Lower leg skin (tissue), 4 donors: ENCODE results near the gene TPH2. TPM values are rescaled to one million over a fixed set of nuclear protein-coding genes. Genes with fewer than 3 reads are reported as not detected.

ENCODE experiments used
- DNase-seq, 2 donors: peaks; one replicate each; pipeline ENCODE4 v3.0.0-alpha.2; 2019; ENCODE audit warnings: low spot score in 2 of 2
- H3K4me3 ChIP-seq: fragments of 200-600 bp; sonication (generic); 2 replicates; pipeline ENCODE4 v1.5.1; 2017; ENCODE audit warnings: mild to moderate bottlenecking, low read depth; ENCODE audit not compliant: poor library complexity, severe bottlenecking
- CTCF ChIP-seq, 3 donors: fragments of 450-650 bp; IDR thresholded peaks; one replicate each; pipeline ENCODE4 v1.5.1; 2016; ENCODE audit warnings: antibody characterized with exemption in 3 of 3, mild to moderate bottlenecking in 3 of 3, moderate library complexity in 2 of 3
- POLR2A ChIP-seq, 2 donors: fragments of 450-650 bp; IDR thresholded peaks; one replicate each; pipeline ENCODE4 v1.6.1; 2016 to 2017; ENCODE audit warnings: antibody characterized with exemption in 2 of 2, mild to moderate bottlenecking in 1 of 2, moderate library complexity in 1 of 2
- WGBS, 2 donors: methylation state at CpG; one replicate each; pipeline ENCODE4 v1.1.5; 2018; 5-methylcytosine and 5-hydroxymethylcytosine counted together
- intact Hi-C: fragments of 100-400 bp; cut with DNase I; formaldehyde crosslinking; loops from one replicate; pipeline ENCODE4 v1.15.0; 2023; ENCODE audit warnings: low total_unique reads
- total RNA-seq, 4 donors: library from RNA; depleted of rRNA; stranded (reverse); fragments of >200 nt; gene quantifications; one replicate each; pipeline ENCODE4 v1.1.0, GENCODE V29; 2016

TPH2 gene
- not detected for total RNA-seq

- TF ChIP-seq POLR2A (IDR thresholded peaks at IDR 0.05) = no peak
- no peak for TF ChIP-seq CTCF (IDR thresholded peaks at IDR 0.05)
- no peak for DNase-seq
- intact Hi-C loops = no loop called here
- 16 to 22% methylated on average over 16 of the region's 16 CpGs for WGBS, 2 donors
- H3K4me3 ChIP-seq = no peak within 1 kb of the TSS
Observed at GRCh38 chr12:71938728-71939385, at the start of gene TPH2. TPH2 (plus strand) TSS chr12:71938845; CDS start chr12:71938987, 142 bp downstream.

GRCh38 chr12:71890475-71890874 lies 48.2 kb upstream of the TPH2 start:
- intact Hi-C loops = loop anchor here (5.0 kb wide), 1 partner anchor 427 kb away; no protein-coding TSS in a partner anchor
- no peak overlapping the region for H3K4me3 ChIP-seq
- WGBS, 2 donors = 95 to 96% methylated on average over 3 of the region's 3 CpGs
- no peak for DNase-seq
- TF ChIP-seq CTCF (IDR thresholded peaks at IDR 0.05) (no peak), POLR2A (IDR thresholded peaks at IDR 0.05) (no peak)

GRCh38 chr12:71892059-71892458 lies 46.6 kb upstream of the TPH2 start:
- intact Hi-C loops = loop anchor here (5.0 kb wide), 1 partner anchor 425 kb away; no protein-coding TSS in a partner anchor
- WGBS, 2 donors = 65 to 81% methylated on average over 1 of the region's 1 CpG
- TF ChIP-seq POLR2A (IDR thresholded peaks at IDR 0.05) (no peak), CTCF (IDR thresholded peaks at IDR 0.05) (no peak)
- H3K4me3 ChIP-seq = no peak overlapping the region
- DNase-seq = no peak

GRCh38 chr12:71896205-71896882 lies 42.3 kb upstream of the TPH2 start:
- TF ChIP-seq POLR2A (IDR thresholded peaks at IDR 0.05) = no peak
- TF ChIP-seq CTCF (IDR thresholded peaks at IDR 0.05) = no peak
- 94 to 95% methylated on average over 3 of the region's 3 CpGs for WGBS, 2 donors
- intact Hi-C loops = no loop called here
- DNase-seq = no peak
- no peak overlapping the region for H3K4me3 ChIP-seq

GRCh38 chr12:71900091-71900490 lies 38.6 kb upstream of the TPH2 start:
- intact Hi-C loops = no loop called here
- TF ChIP-seq CTCF (IDR thresholded peaks at IDR 0.05) = no peak
- no peak for TF ChIP-seq POLR2A (IDR thresholded peaks at IDR 0.05)
- no peak for DNase-seq
- WGBS, 2 donors = 98% methylated on average over 2 of the region's 2 CpGs
- H3K4me3 ChIP-seq = no peak overlapping the region
